OCI-LY1 (cell line): ENCODE results near the gene IPMK.

ENCODE experiments used
- H2AFZ ChIP-seq: fragments of 200-600 bp; sonication (generic), shearing (Covaris generic); 2 replicates; pipeline ENCODE4 v1.6.0; 2014; ENCODE audit warnings: antibody characterized with exemption, mild to moderate bottlenecking, low read length
- H3F3A ChIP-seq: fragments of 200-600 bp; sonication (generic), shearing (Covaris generic); 2 replicates; pipeline ENCODE4 v1.6.0; 2014; ENCODE audit warnings: mild to moderate bottlenecking, antibody characterized with exemption, low read length, moderate library complexity; ENCODE audit not compliant: insufficient read depth
- H3K27ac ChIP-seq: fragments of 200-600 bp; sonication (generic); 2 replicates; pipeline ENCODE4 v1.5.1; 2014; ENCODE audit warnings: low read length, mixed run types, mild to moderate bottlenecking, low read depth; ENCODE audit not compliant: poor library complexity, severe bottlenecking
- H3K27me3 ChIP-seq: fragments of 200-600 bp; sonication (generic); 2 replicates; pipeline ENCODE4 v1.6.0; 2014; ENCODE audit warnings: antibody characterized with exemption, mild to moderate bottlenecking, low read length, moderate library complexity; ENCODE audit not compliant: insufficient read depth
- H3K36me3 ChIP-seq: fragments of 200-600 bp; sonication (generic); 2 replicates; pipeline ENCODE4 v1.6.1; 2014; ENCODE audit warnings: mild to moderate bottlenecking, antibody characterized with exemption, low read length, moderate library complexity, mixed read lengths; ENCODE audit not compliant: insufficient read depth
- H3K4me1 ChIP-seq: fragments of 200-600 bp; sonication (generic); 2 replicates; pipeline ENCODE4 v1.5.1; 2014; ENCODE audit warnings: mild to moderate bottlenecking, low read length, moderate library complexity; ENCODE audit not compliant: insufficient read depth, severe bottlenecking
- H3K4me2 ChIP-seq: fragments of 200-600 bp; sonication (generic), shearing (Covaris generic); 2 replicates; pipeline ENCODE4 v1.6.1; 2014; ENCODE audit warnings: low read length
- H3K4me3 ChIP-seq: fragments of 200-600 bp; sonication (generic); 2 replicates; pipeline ENCODE4 v1.5.1; 2014; ENCODE audit warnings: low read length, low read depth, mild to moderate bottlenecking, mixed read lengths; ENCODE audit not compliant: poor library complexity, severe bottlenecking
- H3K79me2 ChIP-seq: fragments of 200-600 bp; shearing (Covaris generic); 2 replicates; pipeline ENCODE4 v1.6.1; 2016; ENCODE audit warnings: mixed run types, low read length, mixed read lengths; ENCODE audit not compliant: insufficient read depth
- H3K9ac ChIP-seq: fragments of 200-600 bp; sonication (generic), shearing (Covaris generic); 2 replicates; pipeline ENCODE4 v1.6.1; 2014; ENCODE audit warnings: mild to moderate bottlenecking, low read length, mixed read lengths
- H3K9me2 ChIP-seq: fragments of 200-600 bp; sonication (generic), shearing (Covaris generic); 2 replicates; pipeline ENCODE4 v1.6.1; 2014; ENCODE audit warnings: low read depth, mild to moderate bottlenecking, low read length, mixed read lengths
- H3K9me3 ChIP-seq: fragments of 200-600 bp; shearing (Covaris generic); 2 replicates; pipeline ENCODE4 v1.6.1; 2014; ENCODE audit warnings: low read length, mixed read lengths
- H4K20me1 ChIP-seq: fragments of 200-600 bp; sonication (generic), shearing (Covaris generic); 2 replicates; pipeline ENCODE4 v1.6.0; 2016; ENCODE audit warnings: mild to moderate bottlenecking, low read length; ENCODE audit not compliant: insufficient read depth
- EZH2 ChIP-seq: fragments of 200-600 bp; sonication (generic), shearing (Covaris generic); IDR thresholded peaks from 2 replicates; pipeline ENCODE4 v1.8.0; 2017; ENCODE audit warnings: borderline replicate concordance, mixed run types, mild to moderate bottlenecking, antibody characterized with exemption, low read length, moderate library complexity, mixed read lengths
- TF ChIP-seq, protein P1 (sequence below): fragments of 200-600 bp; sonication (generic), shearing (Covaris generic); IDR thresholded peaks from 2 replicates; pipeline ENCODE4 v1.5.1; 2017; ENCODE audit warnings: mild to moderate bottlenecking, antibody characterized with exemption, low read length, moderate library complexity, mixed read lengths

The IPMK gene

GRCh38 chr10:58220769-58221451 lies 46.8 kb downstream of the IPMK start:
- Histone ChIP-seq H3K27ac (no peak overlapping the region), H3K9ac (no peak overlapping the region), H3F3A (no peaks in the 10 kb centered on the region), H3K4me1 (no peaks in the 10 kb centered on the region), H3K4me3 (no peak overlapping the region), H3K36me3 (peaks cover 43% of the 10 kb centered on the region), H3K27me3 (no peaks in the 10 kb centered on the region), H3K79me2 (no peaks in the 10 kb centered on the region), H3K4me2 (no peak overlapping the region), H3K9me3 (no peaks in the 10 kb centered on the region), H3K9me2 (no peaks in the 10 kb centered on the region), H2AFZ (no peak overlapping the region), H4K20me1 (no peaks in the 10 kb centered on the region)
- TF ChIP-seq EZH2, result no peak
- TF ChIP-seq, protein P1, sequence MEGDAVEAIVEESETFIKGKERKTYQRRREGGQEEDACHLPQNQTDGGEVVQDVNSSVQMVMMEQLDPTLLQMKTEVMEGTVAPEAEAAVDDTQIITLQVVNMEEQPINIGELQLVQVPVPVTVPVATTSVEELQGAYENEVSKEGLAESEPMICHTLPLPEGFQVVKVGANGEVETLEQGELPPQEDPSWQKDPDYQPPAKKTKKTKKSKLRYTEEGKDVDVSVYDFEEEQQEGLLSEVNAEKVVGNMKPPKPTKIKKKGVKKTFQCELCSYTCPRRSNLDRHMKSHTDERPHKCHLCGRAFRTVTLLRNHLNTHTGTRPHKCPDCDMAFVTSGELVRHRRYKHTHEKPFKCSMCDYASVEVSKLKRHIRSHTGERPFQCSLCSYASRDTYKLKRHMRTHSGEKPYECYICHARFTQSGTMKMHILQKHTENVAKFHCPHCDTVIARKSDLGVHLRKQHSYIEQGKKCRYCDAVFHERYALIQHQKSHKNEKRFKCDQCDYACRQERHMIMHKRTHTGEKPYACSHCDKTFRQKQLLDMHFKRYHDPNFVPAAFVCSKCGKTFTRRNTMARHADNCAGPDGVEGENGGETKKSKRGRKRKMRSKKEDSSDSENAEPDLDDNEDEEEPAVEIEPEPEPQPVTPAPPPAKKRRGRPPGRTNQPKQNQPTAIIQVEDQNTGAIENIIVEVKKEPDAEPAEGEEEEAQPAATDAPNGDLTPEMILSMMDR, result no peak

DNA sequence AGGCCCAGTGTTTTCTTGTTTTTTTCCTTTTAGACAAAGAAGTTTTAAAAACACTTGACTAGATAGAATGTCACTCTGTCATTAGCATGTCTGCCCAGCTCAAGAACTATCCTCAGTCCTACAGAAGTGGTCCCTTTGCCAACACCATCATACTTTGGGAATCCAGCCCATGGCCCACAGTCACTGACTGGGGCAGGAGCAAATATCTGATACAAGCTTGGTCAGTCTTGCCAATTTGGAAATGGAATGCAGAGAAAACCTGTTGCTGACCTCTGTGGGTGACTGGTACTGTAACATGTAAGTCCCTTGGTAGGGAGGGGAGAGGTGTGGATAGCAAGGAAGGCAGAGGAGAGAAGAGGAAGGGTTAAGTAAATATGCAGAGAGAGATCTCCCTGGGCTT lies 47.8 kb downstream of the IPMK start:
- Histone ChIP-seq H3F3A (no peaks in the 10 kb centered on the region), H3K9me2 (no peaks in the 10 kb centered on the region), H3K9ac (no peak overlapping the region), H3K9me3 (no peaks in the 10 kb centered on the region), H3K27ac (no peak overlapping the region), H3K4me1 (no peaks in the 10 kb centered on the region), H3K79me2 (no peaks in the 10 kb centered on the region), H4K20me1 (no peaks in the 10 kb centered on the region), H3K36me3 (peaks cover 43% of the 10 kb centered on the region), H3K4me3 (no peak overlapping the region), H2AFZ (no peak overlapping the region), H3K4me2 (no peak overlapping the region), H3K27me3 (no peaks in the 10 kb centered on the region)
- TF ChIP-seq EZH2, result no peak

GRCh38 chr10:58217612-58218011 lies 50.1 kb downstream of the IPMK start:
- Histone ChIP-seq H4K20me1 (no peaks in the 10 kb centered on the region), H3K4me2 (no peak overlapping the region), H3K9me2 (no peaks in the 10 kb centered on the region), H3K4me3 (no peak overlapping the region), H3K79me2 (no peaks in the 10 kb centered on the region), H3K36me3 (peaks cover 47% of the 10 kb centered on the region), H2AFZ (no peak overlapping the region), H3K9ac (no peak overlapping the region), H3K27me3 (no peaks in the 10 kb centered on the region), H3K4me1 (no peaks in the 10 kb centered on the region), H3F3A (no peaks in the 10 kb centered on the region), H3K9me3 (no peaks in the 10 kb centered on the region), H3K27ac (no peak overlapping the region)
- no peak for TF ChIP-seq EZH2
- TF ChIP-seq, protein P1, result no peak

- no peak overlapping the region for H3K27ac ChIP-seq
- no peaks in the 10 kb centered on the region for H3K9me2 ChIP-seq
- no peaks in the 10 kb centered on the region for H3F3A ChIP-seq
- H3K4me2 ChIP-seq, result no peak overlapping the region
- no peak for TF ChIP-seq EZH2
- TF ChIP-seq, protein P1, result no peak
- H3K4me1 ChIP-seq, result no peaks in the 10 kb centered on the region
- no peak overlapping the region for H3K9ac ChIP-seq
- no peaks in the 10 kb centered on the region for H3K79me2 ChIP-seq
- no peak overlapping the region for H3K4me3 ChIP-seq
- H3K27me3 ChIP-seq, result no peaks in the 10 kb centered on the region
- H3K36me3 ChIP-seq, result peaks cover 61% of the 10 kb centered on the region
- H2AFZ ChIP-seq, result no peak overlapping the region
- no peaks in the 10 kb centered on the region for H4K20me1 ChIP-seq
- H3K9me3 ChIP-seq, result no peaks in the 10 kb centered on the region
Measured at GRCh38 chr10:58212622-58213021, 55.1 kb downstream of the IPMK start.
